Aorta (tissue), 5 donors: ENCODE data around the gene JSRP1. TPM values are rescaled to one million over a fixed set of nuclear protein-coding genes. Genes with fewer than 3 reads are reported as not detected.

Source experiments
- ATAC-seq: fragments of 200-7000 bp; cut with Tn5 transposase; one replicate; pipeline ENCODE4 v1.9.1; 2022; ENCODE audit warnings: moderate library complexity; ENCODE audit not compliant: low FRiP score
- DNase-seq, 2 donors: peaks; one replicate each; pipeline ENCODE4 v3.0.0-alpha.2; 2020
- H3K27ac ChIP-seq, 2 donors: one replicate each; pipeline ENCODE4 v1.5.1; 2013; ENCODE audit warnings: low read length in 2 of 2, mild to moderate bottlenecking in 2 of 2, moderate library complexity in 2 of 2, control low read depth in 1 of 2, inconsistent platforms in 1 of 2, low read depth in 1 of 2
- H3K27me3 ChIP-seq, 2 donors: one replicate each; pipeline ENCODE4 v1.6.1; 2013; ENCODE audit warnings: control low read depth in 1 of 2, low read length in 1 of 2, mild to moderate bottlenecking in 1 of 2, moderate library complexity in 1 of 2; ENCODE audit not compliant: insufficient read depth in 2 of 2, control insufficient read depth in 1 of 2
- H3K36me3 ChIP-seq, 2 donors: one replicate each; pipeline ENCODE4 v1.6.1; 2013; ENCODE audit warnings: control low read depth in 1 of 2, low read length in 1 of 2, mild to moderate bottlenecking in 1 of 2; ENCODE audit not compliant: insufficient read depth in 2 of 2, control insufficient read depth in 1 of 2
- H3K4me1 ChIP-seq, 2 donors: one replicate each; pipeline ENCODE4 v1.6.1; 2013; ENCODE audit warnings: low read length in 2 of 2, control low read depth in 1 of 2, mild to moderate bottlenecking in 1 of 2, moderate library complexity in 1 of 2; ENCODE audit not compliant: insufficient read depth in 2 of 2, control insufficient read depth in 1 of 2
- H3K4me3 ChIP-seq, 2 donors: one replicate each; pipeline ENCODE4 v1.5.1; 2013; ENCODE audit warnings: low read length in 2 of 2, control low read depth in 1 of 2, mild to moderate bottlenecking in 1 of 2
- H3K9me3 ChIP-seq: one replicate; pipeline ENCODE4 v1.6.1; 2013; ENCODE audit warnings: mild to moderate bottlenecking, low read length; ENCODE audit not compliant: control insufficient read depth
- WGBS, 2 donors: extraction: QIAGEN DNeasy Blood & Tissue Kit; methylation state at CpG; one replicate each; pipeline ENCODE4 v1.1.7; 2013; 5-methylcytosine and 5-hydroxymethylcytosine counted together
- intact Hi-C, 2 donors: fragments of 100-400 bp; cut with DNase I; formaldehyde crosslinking; loops; one replicate each; pipeline versions ENCODE4 v1.14.2 to v1.15.0; 2022
- long read RNA-seq, 2 donors: library from polyadenylated mRNA; unstranded; transcript quantifications; one replicate each; pipeline ENCODE4 v2.0.0, GENCODE V29; 2020 to 2021
- polyA plus RNA-seq, 2 donors: library from polyadenylated mRNA; stranded (reverse); fragments of 200-250 nt; gene quantifications; one replicate each; pipeline ENCODE4 v1.2.3, GENCODE V29; 2013
- total RNA-seq, 2 donors: library from RNA; stranded (reverse); fragmentation: NEBNext Ultra II Directional; extraction: Animal tissue kit (Norgen Biotek cat#: 25700); gene quantifications; one replicate each; pipeline ENCODE4 v1.2.1, GENCODE V29; 2021
- donor health status: healthy with polysubstance abuse.
- donor health status: Bipolar disorder and iron deficiency.
- donor health status: DM: no; HTN: no; CAD: no.
- donor health status: DM: no; HTN: no; CAD: no.
- donor health status: DM: yes; HTN: yes; CAD: no.

The JSRP1 gene, protein sequence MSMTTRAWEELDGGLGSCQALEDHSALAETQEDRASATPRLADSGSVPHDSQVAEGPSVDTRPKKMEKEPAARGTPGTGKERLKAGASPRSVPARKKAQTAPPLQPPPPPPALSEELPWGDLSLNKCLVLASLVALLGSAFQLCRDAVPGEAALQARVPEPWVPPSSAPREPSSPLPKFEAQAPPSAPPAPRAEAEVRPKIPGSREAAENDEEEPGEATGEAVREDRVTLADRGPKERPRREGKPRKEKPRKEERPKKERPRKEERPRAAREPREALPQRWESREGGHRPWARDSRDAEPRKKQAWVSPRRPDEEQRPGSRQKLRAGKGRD
- total RNA-seq (under 1 TPM in 1 of 2 donors, not detected in 1; 0.42 TPM), polyA plus RNA-seq (under 1 TPM in 1 of 2 donors, not detected in 1; 0.38 TPM)
- long read RNA-seq, donor 1, partial matches to known transcripts, result 0 of 2 reads
- long read RNA-seq, donor 1, other reads (novel, unspliced or antisense), result 0 of 2 reads
- long read RNA-seq, donor 2, result 0 reads

- intact Hi-C loops, result no loop called here
- Histone ChIP-seq H3K27ac (no peak within 1 kb of the TSS), H3K9me3 (no peaks in the 10 kb centered on the region), H3K36me3 (no peaks in the 10 kb centered on the region), H3K4me3 (no peak within 1 kb of the TSS), H3K27me3 (no peaks in the 10 kb centered on the region), H3K4me1 (no peaks in the 10 kb centered on the region)
- DNase-seq, result no peak
- ATAC-seq, result no peak
- WGBS, 2 donors, result 65 to 76% methylated on average over 24 of the region's 24 CpGs
Measured at GRCh38 chr19:2255982-2256685, at the start of gene JSRP1. Gene JSRP1, minus strand, starts transcription at chr19:2256417. Its CDS starts 1,103 bp downstream, at chr19:2255314.

DNA sequence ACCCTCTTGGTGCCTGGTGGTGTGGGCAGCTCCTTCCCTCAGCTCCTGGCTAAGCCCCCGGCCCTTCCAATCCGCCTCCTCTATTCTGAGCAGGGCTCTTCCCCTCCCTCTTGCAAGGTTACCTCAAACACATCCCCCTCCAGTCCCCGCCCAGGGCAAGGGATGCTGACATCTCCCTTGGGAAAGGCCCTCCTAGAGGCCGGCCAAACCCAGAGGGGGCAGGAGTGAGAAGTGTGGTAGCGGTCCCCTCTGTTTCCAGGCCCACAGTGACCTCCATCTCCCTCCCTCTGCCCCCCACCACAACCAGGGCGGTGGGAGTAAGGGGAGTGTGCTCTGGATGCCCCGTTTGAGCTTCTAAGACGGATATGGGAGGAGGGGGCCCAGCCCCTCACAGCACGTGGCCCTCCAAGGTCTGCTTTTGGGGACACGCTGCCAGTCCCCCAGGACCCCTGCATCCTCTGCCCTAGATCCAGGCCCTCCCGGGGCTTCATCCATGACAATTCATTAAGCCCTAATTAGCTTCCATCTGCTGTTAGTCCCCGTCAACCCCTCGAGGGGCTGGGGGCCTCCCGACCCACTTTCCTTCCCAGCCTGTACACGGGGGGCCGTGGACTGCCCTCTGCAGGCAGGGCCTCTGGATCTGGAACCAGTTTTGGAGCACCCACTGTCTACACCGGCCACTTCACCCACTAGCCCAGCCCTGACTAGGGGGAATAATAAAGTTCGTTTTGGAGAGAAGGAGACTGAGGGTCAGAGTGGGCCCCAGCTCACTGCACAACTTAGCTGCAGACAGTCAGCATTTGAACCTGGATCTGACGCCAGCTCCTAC is 49.4 kb upstream of the JSRP1 start:
- intact Hi-C loops, result no loop called here
- Histone ChIP-seq H3K27ac (no peak overlapping the region), H3K36me3 (no peaks in the 10 kb centered on the region), H3K4me1 (no peaks in the 10 kb centered on the region), H3K27me3 (no peaks in the 10 kb centered on the region), H3K4me3 (no peak overlapping the region), H3K9me3 (no peaks in the 10 kb centered on the region)
- DNase-seq (no peak), ATAC-seq (no peak)
- WGBS, 2 donors, result 76 to 82% methylated on average over 19 of the region's 19 CpGs

- H3K27me3 ChIP-seq, result no peaks in the 10 kb centered on the region
- WGBS, 2 donors, result 80 to 82% methylated on average over 26 of the region's 26 CpGs
- ATAC-seq (no peak), DNase-seq (no peak)
- intact Hi-C loops, result no loop called here
- H3K4me3 ChIP-seq, result no peak overlapping the region
- no peaks in the 10 kb centered on the region for H3K4me1 ChIP-seq
- H3K27ac ChIP-seq, result no peak overlapping the region
- H3K9me3 ChIP-seq, result no peaks in the 10 kb centered on the region
- no peaks in the 10 kb centered on the region for H3K36me3 ChIP-seq
Measured at GRCh38 chr19:2303211-2303798, 47.1 kb upstream of the JSRP1 start.

DNA sequence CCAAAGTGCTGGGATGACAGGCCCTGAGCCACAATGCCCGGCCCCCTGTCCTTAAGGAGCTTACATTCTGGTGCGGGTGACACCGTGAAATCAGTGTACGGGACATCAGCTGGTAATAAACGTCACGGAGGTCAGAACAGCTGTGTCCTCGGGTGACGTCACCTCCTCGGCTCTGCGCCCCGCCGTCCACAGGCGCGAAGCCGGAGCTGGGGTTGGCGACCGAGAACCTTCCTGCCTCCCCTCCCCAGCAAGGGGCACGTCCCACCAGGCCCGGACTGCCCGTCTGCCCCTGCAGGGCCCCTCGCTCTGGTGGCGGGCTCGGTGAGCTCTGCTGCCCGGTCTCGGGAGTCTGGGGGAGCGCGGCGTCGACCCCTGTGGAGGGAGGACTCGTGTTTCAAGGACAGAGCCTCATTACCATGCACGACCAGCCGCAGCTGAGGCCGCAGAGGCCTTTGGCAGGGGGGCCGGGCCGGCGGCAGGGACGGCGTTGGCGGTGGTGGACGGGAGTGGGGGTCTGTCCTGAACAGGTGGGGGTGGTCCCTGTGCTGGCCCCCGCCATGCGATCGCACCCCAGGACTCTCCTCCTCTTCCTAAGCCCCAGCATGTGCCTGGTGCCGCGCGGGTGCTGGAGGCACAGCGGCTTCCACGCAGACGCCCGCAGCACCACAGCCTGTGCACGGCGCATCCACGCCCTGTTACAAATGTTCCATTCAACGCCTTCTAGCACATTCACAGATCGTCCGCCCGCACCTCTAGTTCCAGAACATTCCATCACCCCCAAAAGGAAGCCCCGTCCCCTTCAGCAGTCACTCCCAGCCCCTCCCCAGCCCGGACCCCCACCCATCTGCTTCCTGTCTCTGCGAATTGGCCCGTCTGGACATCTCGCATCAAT is 46.3 kb upstream of the JSRP1 start:
- no peaks in the 10 kb centered on the region for H3K9me3 ChIP-seq
- no peaks in the 10 kb centered on the region for H3K4me1 ChIP-seq
- ATAC-seq, result peak; percentile 49
- no peak overlapping the region for H3K4me3 ChIP-seq
- H3K27ac ChIP-seq, result no peak overlapping the region
- no peaks in the 10 kb centered on the region for H3K27me3 ChIP-seq
- no peaks in the 10 kb centered on the region for H3K36me3 ChIP-seq
- peak in 1 of 2 donors; percentile 65 for DNase-seq
- 18 to 22% methylated on average over 61 to 62 of the region's 62 CpGs for WGBS, 2 donors
- intact Hi-C loops, result no loop called here

GRCh38 chr19:2300533-2300932 is 44.3 kb upstream of the JSRP1 start:
- no peak for ATAC-seq
- DNase-seq, result no peak
- Histone ChIP-seq H3K36me3 (no peaks in the 10 kb centered on the region), H3K27me3 (no peaks in the 10 kb centered on the region), H3K27ac (no peak overlapping the region), H3K4me3 (no peak overlapping the region), H3K4me1 (no peaks in the 10 kb centered on the region), H3K9me3 (no peaks in the 10 kb centered on the region)
- WGBS, 2 donors, result 78 to 82% methylated on average over 15 to 17 of the region's 17 CpGs
- intact Hi-C loops, result no loop called here

DNA sequence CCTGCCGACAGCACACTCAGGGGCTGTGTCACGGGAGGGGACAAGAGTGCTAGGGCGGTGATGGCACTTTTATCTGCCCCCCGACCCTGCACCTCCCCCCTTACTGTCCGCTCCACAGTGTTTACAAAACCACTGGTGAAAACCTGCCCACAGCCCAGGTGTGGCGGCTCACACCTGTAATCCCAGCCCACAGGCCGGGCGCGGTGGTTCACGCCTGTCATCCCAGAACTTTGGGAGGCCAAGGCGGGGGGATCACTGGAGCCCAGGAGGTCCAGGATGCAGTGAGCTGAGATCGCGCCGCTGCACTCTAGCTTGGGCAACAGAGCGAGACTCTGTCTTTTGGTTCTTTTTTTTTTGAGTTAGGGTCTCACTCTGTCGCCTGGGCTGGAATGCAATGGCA is 39.9 kb upstream of the JSRP1 start:
- Histone ChIP-seq H3K4me3 (no peak overlapping the region), H3K27me3 (no peaks in the 10 kb centered on the region), H3K4me1 (no peaks in the 10 kb centered on the region), H3K36me3 (no peaks in the 10 kb centered on the region), H3K9me3 (no peaks in the 10 kb centered on the region), H3K27ac (no peak overlapping the region)
- DNase-seq (peak in 1 of 2 donors; percentile 42), ATAC-seq (no peak)
- intact Hi-C loops, result no loop called here
- 93 to 95% methylated on average over 16 of the region's 16 CpGs for WGBS, 2 donors

GRCh38 chr19:2294687-2295335 is 38.6 kb upstream of the JSRP1 start:
- 1 to 4% methylated on average over 26 of the region's 26 CpGs for WGBS, 2 donors
- Histone ChIP-seq H3K27me3 (no peaks in the 10 kb centered on the region), H3K36me3 (no peaks in the 10 kb centered on the region), H3K27ac (no peak overlapping the region), H3K4me3 (peak overlapping the region in 1 of 2 donors; percentile 22), H3K4me1 (no peaks in the 10 kb centered on the region), H3K9me3 (no peaks in the 10 kb centered on the region)
- ATAC-seq, result peak; percentile 44
- intact Hi-C loops, result no loop called here
- peak; percentile 54 to 78 for DNase-seq
